RPMI7951 (cell line): Measurements from ENCODE around the gene FNBP1. TPM values are rescaled to one million over a fixed set of nuclear protein-coding genes. Genes with fewer than 3 reads are reported as not detected.

ENCODE experiments used
- DNase-seq: peaks from one replicate; pipeline ENCODE4 v3.0.0-alpha.2; 2012; ENCODE audit warnings: low read depth
- total RNA-seq: library from RNA; depleted of rRNA; stranded (reverse); fragments of >200 nt; shearing (Covaris generic); gene quantifications from 2 replicates; pipeline ENCODE4 v1.2.3, GENCODE V29; 2014

FNBP1 gene
- total RNA-seq, 1 experiment from 2014 or later, result 20.1 TPM

GRCh38 chr9:130045725-130046450 lies 2.9 kb upstream of the FNBP1 start:
- no peak for DNase-seq

- peak; percentile 41 for DNase-seq
These were observed 950 bp upstream of the FNBP1 start for GRCh38 chr9:130043654-130044623.

- DNase-seq, result no peak
These were observed 544 bp downstream of the FNBP1 start for GRCh38 chr9:130042406-130042884.

GRCh38 chr9:130041648-130042405 lies 1.2 kb downstream of the FNBP1 start:
- no peak for DNase-seq

- DNase-seq, result no peak
These were observed 1.9 kb downstream of the FNBP1 start for GRCh38 chr9:130040984-130041647.

GRCh38 chr9:130039528-130040147 lies 3.4 kb downstream of the FNBP1 start:
- no peak for DNase-seq

- DNase-seq, result no peak
These were observed 6.9 kb downstream of the FNBP1 start for GRCh38 chr9:130036099-130036498.

GRCh38 chr9:130034570-130034969 lies 8.4 kb downstream of the FNBP1 start:
- DNase-seq, result peak; percentile 37

GRCh38 chr9:130030651-130031127 lies 12.3 kb downstream of the FNBP1 start:
- DNase-seq, result no peak

- no peak for DNase-seq
These were observed 13.6 kb downstream of the FNBP1 start for GRCh38 chr9:130029223-130029973.

GRCh38 chr9:130028493-130029222 lies 14.3 kb downstream of the FNBP1 start:
- DNase-seq, result no peak

- no peak for DNase-seq
These were observed 15.2 kb downstream of the FNBP1 start for GRCh38 chr9:130027533-130028365.

GRCh38 chr9:130026583-130027340 lies 16.2 kb downstream of the FNBP1 start:
- DNase-seq, result no peak

GRCh38 chr9:130024597-130024994 lies 18.4 kb downstream of the FNBP1 start:
- no peak for DNase-seq

- DNase-seq, result no peak
These were observed 18.9 kb downstream of the FNBP1 start for GRCh38 chr9:130023994-130024596.

GRCh38 chr9:130023144-130023787 lies 19.7 kb downstream of the FNBP1 start:
- no peak for DNase-seq
